ENCODE results near the gene MICOS13.

DNA sequence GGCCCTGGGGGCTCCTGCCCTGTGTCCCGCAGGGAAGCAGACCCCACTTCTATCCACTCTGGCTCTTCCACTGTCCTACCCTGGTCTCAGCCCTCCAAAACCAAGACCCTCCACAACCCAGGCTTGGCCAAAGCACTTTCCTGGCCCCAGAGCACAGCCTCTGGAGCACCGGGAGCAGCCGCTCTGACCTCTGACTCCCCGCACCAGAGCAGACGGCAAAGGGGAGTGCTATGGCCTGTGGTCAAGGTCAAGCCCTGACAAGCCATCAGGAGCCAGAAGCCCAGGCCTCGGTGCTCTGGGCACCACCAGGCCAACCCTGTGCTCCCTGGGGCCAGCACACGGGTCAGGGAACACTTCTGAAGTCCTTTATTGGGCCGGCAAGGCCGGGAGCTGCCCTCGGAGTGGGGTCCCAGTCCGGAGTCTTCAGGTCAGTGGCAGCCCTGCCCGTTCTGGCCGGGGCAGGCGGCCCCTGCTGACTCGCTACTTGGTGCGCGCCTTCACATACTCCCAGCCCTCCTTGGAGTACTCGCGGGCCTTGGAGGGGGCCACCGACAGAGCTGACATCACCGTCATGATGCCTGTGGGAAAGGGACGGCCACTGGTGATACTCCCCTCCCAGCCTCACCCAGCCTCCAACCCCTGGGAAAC is 2.1 kb downstream of the MICOS13 start:
- TF ChIP-seq HDAC6 (IDR thresholded peaks at IDR 0.05; ENCODE audit: unreplicated experiment) (no peak), NFYA (IDR thresholded peaks at IDR 0.05; ENCODE audit: borderline replicate concordance, low read depth, low read length) (no peak), POLR2A (IDR thresholded peaks at IDR 0.05; ENCODE audit: low read depth, low read length) (no peak), MXI1 (IDR thresholded peaks at IDR 0.05; ENCODE audit: low read depth, low read length) (no peak), BACH1 (IDR thresholded peaks at IDR 0.05; ENCODE audit: borderline replicate concordance) (no peak), FOS (IDR thresholded peaks at IDR 0.05; ENCODE audit: borderline replicate concordance, extremely low read depth, insufficient read length) (no peak)
- TF ChIP-seq, protein P1, sequence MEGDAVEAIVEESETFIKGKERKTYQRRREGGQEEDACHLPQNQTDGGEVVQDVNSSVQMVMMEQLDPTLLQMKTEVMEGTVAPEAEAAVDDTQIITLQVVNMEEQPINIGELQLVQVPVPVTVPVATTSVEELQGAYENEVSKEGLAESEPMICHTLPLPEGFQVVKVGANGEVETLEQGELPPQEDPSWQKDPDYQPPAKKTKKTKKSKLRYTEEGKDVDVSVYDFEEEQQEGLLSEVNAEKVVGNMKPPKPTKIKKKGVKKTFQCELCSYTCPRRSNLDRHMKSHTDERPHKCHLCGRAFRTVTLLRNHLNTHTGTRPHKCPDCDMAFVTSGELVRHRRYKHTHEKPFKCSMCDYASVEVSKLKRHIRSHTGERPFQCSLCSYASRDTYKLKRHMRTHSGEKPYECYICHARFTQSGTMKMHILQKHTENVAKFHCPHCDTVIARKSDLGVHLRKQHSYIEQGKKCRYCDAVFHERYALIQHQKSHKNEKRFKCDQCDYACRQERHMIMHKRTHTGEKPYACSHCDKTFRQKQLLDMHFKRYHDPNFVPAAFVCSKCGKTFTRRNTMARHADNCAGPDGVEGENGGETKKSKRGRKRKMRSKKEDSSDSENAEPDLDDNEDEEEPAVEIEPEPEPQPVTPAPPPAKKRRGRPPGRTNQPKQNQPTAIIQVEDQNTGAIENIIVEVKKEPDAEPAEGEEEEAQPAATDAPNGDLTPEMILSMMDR (IDR thresholded peaks at IDR 0.05 in 2 of 3, conservative IDR thresholded peaks at IDR 0.05 in 1 of 3; ENCODE audit: control insufficient read depth in 2 of 3, extremely low read depth in 1 of 3, insufficient read depth in 1 of 3, low read depth in 3 of 3, low read length in 3 of 3): no peak
- TF ChIP-seq, protein P2, sequence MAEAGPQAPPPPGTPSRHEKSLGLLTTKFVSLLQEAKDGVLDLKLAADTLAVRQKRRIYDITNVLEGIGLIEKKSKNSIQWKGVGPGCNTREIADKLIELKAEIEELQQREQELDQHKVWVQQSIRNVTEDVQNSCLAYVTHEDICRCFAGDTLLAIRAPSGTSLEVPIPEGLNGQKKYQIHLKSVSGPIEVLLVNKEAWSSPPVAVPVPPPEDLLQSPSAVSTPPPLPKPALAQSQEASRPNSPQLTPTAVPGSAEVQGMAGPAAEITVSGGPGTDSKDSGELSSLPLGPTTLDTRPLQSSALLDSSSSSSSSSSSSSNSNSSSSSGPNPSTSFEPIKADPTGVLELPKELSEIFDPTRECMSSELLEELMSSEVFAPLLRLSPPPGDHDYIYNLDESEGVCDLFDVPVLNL (IDR thresholded peaks at IDR 0.05; ENCODE audit: low read depth, low read length): no peak
- TF ChIP-seq, protein P3, sequence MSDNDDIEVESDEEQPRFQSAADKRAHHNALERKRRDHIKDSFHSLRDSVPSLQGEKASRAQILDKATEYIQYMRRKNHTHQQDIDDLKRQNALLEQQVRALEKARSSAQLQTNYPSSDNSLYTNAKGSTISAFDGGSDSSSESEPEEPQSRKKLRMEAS (IDR thresholded peaks at IDR 0.05; ENCODE audit: low read depth, low read length): no peak
- TF ChIP-seq, protein P4, sequence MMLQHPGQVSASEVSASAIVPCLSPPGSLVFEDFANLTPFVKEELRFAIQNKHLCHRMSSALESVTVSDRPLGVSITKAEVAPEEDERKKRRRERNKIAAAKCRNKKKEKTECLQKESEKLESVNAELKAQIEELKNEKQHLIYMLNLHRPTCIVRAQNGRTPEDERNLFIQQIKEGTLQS (IDR thresholded peaks at IDR 0.05; ENCODE audit: borderline replicate concordance, extremely low read depth, low read depth, low read length): no peak
- TF ChIP-seq, protein P5, sequence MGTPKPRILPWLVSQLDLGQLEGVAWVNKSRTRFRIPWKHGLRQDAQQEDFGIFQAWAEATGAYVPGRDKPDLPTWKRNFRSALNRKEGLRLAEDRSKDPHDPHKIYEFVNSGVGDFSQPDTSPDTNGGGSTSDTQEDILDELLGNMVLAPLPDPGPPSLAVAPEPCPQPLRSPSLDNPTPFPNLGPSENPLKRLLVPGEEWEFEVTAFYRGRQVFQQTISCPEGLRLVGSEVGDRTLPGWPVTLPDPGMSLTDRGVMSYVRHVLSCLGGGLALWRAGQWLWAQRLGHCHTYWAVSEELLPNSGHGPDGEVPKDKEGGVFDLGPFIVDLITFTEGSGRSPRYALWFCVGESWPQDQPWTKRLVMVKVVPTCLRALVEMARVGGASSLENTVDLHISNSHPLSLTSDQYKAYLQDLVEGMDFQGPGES (IDR thresholded peaks at IDR 0.05): no peak

All from GM12878 (cell line).